HFF-Myc (cell line): ENCODE data around the gene GRIK4.
"Not testable (repeated sequence)": the region's sequence is repeated elsewhere in the genome, so short reads cannot be mapped to it uniquely, and the experiment has no call there.

ENCODE experiments used
- DNase-seq: peaks from one replicate; pipeline ENCODE4 v3.0.0-alpha.2; 2011; ENCODE audit warnings: low read depth; ENCODE audit errors: extremely low read depth
- H3K4me3 ChIP-seq: replicated peaks from 2 replicates; pipeline ENCODE4 v1.5.1; 2011; ENCODE audit warnings: low read depth, mild to moderate bottlenecking, control low read depth, low read length
- TF ChIP-seq, protein P1 (sequence below): IDR thresholded peaks from 2 replicates; pipeline ENCODE4 v1.5.1; 2012; ENCODE audit warnings: mild to moderate bottlenecking, low read depth, low read length, control low read depth; ENCODE audit errors: missing control alignments

Gene GRIK4

DNA sequence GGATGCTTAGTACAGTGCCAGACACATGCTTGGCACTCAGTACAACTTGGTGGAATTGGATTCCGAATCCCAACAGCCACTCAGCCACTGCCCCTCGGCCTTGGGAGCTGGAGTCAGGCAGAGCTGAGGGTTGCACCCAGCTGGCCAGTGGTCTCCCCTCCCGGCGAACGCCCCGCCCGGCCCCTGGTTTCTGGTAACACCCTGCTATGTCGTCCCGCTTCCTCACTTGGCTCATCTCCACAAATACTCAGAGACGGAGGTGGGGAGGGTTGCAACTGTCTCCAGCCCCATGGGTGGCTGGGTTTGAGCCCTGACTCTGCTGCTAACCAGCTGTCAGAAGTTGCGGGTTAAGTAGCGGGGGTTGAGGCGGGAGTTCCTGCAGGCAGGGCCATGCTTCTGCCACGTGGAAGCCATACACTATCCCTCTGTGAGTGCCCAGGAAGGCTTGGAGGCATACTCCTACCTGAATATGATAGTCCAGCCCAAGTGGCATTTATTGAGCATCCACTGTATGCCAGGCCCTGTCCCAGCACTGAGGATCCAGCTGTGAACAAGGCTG is 67.1 kb downstream of the GRIK4 start:
- H3K4me3 ChIP-seq: no peak overlapping the region
- DNase-seq: no peak

DNA sequence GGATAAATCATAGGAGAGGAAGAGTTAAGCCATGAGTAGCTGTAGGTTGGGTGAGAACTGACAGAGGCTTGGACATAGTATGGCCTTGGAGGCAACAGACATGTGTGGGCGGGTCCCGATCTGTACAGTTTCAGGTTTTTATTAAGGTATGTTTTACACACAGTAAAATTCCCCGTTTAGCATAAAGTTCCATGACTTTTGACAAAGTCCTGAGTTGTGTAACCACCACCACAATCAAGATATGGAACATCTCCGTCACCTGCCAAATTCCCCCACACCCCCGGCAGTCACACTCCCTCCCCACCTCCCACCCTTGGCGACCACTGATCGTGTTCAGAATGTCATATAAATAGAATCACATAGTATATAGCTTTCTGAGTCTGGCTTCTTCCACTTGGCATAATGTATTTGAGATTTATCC is 68.1 kb downstream of the GRIK4 start:
- DNase-seq: no peak
- no peak overlapping the region for H3K4me3 ChIP-seq
- TF ChIP-seq, protein P1, sequence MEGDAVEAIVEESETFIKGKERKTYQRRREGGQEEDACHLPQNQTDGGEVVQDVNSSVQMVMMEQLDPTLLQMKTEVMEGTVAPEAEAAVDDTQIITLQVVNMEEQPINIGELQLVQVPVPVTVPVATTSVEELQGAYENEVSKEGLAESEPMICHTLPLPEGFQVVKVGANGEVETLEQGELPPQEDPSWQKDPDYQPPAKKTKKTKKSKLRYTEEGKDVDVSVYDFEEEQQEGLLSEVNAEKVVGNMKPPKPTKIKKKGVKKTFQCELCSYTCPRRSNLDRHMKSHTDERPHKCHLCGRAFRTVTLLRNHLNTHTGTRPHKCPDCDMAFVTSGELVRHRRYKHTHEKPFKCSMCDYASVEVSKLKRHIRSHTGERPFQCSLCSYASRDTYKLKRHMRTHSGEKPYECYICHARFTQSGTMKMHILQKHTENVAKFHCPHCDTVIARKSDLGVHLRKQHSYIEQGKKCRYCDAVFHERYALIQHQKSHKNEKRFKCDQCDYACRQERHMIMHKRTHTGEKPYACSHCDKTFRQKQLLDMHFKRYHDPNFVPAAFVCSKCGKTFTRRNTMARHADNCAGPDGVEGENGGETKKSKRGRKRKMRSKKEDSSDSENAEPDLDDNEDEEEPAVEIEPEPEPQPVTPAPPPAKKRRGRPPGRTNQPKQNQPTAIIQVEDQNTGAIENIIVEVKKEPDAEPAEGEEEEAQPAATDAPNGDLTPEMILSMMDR: no peak

More for the DNA sequence above, 67.1 kb downstream of the GRIK4 start:
- TF ChIP-seq, protein P1: no peak

DNA sequence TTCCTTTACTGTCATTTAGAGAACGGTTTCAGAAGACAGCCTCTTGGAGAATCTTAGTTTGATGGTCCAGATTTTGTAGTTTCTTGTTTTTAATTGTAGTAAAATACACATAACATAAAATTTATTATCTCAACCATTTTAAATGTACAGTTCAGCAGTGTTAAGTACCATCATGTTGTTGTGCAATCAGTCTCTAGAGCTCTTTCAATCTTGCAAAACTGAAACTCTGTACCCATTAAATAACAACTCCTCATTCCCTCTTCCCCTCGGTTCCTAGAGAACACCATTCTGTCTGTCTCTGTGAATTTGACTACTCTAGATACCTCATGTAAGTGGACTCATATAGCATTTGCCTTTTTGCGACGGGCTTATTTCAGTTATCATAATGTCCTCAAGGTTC is 69.8 kb downstream of the GRIK4 start:
- TF ChIP-seq, protein P1: no peak
- H3K4me3 ChIP-seq: no peak overlapping the region
- no peak for DNase-seq

DNA sequence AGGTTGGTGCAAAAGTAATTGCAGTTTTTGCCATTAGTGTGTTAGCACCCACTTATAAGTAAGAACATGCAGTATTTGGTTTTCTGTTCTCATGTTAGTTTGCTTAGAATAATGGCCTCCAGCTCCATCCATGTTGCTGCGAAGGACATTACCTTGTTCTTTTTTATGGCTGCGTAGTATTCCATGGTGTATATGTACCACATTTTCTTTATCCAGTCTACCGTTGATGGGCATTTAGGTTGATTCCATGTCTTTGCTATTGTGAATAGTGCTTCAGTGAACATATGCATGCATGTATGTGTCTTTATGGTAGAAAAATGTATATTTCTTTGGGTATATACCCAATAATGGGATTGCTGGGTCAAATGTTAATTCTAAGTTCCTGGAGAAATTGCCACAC is 71.0 kb downstream of the GRIK4 start:
- not testable (repeated sequence) for DNase-seq, H3K4me3 ChIP-seq

DNA sequence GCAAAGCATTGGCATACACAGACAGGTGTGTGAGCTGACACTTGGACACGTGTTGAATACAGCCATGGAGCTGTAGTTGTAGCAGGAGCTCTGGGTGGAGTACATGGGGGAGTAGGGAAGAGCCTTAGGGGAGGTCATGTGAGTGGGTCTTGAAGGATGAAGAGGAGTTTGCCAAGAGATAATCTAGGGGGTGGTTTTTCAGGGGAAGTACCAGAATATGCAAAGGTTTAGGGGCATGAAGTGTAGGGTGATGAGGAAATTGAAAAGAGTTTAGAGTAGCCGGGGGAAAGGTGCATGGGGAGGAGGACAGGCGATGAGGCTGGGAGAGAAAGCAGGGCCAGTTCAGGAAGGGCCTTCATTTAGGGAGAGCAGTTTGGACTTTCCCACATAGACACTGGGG is 74.5 kb downstream of the GRIK4 start:
- DNase-seq: no peak
- H3K4me3 ChIP-seq: no peak overlapping the region
- TF ChIP-seq, protein P1: no peak

DNA sequence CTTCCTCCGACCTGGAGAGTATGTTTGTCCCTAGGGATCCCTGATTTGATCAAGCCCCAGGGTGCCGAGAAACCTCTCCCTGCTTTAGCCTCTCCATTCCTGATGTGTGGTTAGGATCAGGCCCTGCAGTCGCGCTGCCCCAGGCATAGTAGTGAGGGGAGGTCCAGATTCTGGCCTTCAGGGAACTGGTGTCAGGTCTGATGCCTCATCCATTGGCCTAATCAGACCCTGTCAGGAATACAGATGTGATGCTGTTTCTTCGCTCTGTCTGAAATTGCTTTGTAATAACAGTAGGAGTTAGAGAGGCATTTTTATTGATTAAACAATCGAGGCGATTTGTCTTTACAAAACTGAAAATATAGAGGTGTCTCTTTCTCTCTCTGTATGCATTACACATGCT is 75.2 kb downstream of the GRIK4 start:
- TF ChIP-seq, protein P1: no peak

DNA sequence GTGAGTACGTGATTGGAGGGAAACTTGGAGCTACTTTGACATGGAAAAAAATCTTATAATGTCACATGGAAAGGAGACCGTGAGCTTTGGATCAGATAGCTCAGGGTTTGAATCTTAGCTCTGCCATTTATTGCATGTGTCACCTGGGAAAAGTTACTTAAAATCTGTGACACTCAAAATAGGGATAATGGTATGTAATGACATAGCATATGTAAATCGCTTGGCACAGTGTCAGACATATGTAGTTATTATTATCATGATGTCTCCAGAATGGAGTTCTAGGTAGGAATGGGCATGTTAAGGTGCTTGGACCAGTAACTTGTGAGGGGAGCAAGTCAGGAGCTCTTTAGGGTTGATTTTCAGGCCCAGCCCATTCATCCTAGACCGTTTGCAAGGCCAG is 75.8 kb downstream of the GRIK4 start:
- TF ChIP-seq, protein P1: no peak
- H3K4me3 ChIP-seq: no peak overlapping the region
- no peak for DNase-seq

More for the DNA sequence above, 75.2 kb downstream of the GRIK4 start:
- no peak overlapping the region for H3K4me3 ChIP-seq
- no peak for DNase-seq
